Left renal pelvis (tissue), 4 donors: Measurements from ENCODE around the gene ADIPOR2. TPM values are rescaled to one million over a fixed set of nuclear protein-coding genes. Genes with fewer than 3 reads are reported as not detected.

ENCODE experiments used
- DNase-seq, 4 donors: peaks; one replicate each; pipeline ENCODE4 v3.0.0-alpha.2; 2013; ENCODE audit warnings: low read depth in 4 of 4, low spot score in 3 of 4
- polyA plus RNA-seq, 4 donors: library from polyadenylated mRNA; unstranded; fragments of 120-200 nt; gene quantifications; one replicate each; pipeline ENCODE4 v1.2.1, GENCODE V29; 2013; ENCODE audit not compliant: insufficient read length in 4 of 4

ADIPOR2 gene
- polyA plus RNA-seq, 4 donors = 41.2 to 50.7 (median 47.9) TPM

DNA sequence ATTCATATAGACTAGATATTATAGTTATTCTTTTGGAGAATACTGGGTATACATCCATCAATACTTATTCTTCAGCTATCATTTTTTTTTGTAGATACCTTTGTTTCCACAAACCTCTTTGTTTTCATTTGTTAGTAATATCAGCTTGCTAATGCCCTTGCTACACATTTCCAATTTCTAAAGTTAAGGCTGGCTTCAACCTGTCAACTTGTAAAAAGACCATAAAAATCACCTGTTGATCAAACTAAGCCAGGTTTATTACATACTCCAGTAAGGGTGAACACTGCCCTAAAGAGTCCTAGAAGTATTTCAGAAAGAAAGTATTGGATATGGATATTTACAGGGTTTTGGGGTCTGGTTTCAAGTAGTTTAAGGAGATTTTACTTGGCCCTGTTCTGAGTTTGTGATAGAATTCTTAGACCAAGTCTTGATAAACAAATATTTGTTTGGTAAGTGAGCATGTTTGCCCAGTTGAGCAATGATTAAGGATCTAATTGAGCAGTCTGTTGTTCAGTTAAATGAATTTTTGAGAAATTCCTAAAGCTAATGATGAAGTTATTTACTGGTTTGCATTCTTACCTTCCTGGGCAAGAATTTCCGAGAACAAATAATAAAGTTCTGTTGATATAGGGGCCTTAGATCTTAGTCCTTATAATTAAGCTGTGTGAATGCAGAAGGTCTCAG lies 76.7 kb downstream of the ADIPOR2 start:
- no peak for DNase-seq

DNA sequence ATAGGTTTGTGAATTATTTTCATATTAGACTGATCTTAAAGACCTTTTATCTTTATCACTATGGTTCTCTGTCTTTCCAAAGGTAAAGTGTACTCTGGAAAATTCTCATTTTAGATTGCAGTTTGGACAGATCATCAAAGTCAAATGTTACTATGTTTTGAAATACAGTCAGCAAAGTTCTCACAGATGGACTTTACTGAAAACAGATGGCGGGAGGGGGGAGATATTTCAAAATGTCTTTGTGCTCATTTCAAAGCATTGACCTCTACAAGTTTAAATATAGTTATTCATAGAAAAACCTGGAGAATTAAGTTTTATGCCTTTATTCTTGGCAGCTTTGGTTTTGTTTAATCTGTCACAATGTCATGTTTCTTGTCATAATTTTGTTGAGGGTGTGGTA lies 77.7 kb downstream of the ADIPOR2 start:
- DNase-seq = no peak

DNA sequence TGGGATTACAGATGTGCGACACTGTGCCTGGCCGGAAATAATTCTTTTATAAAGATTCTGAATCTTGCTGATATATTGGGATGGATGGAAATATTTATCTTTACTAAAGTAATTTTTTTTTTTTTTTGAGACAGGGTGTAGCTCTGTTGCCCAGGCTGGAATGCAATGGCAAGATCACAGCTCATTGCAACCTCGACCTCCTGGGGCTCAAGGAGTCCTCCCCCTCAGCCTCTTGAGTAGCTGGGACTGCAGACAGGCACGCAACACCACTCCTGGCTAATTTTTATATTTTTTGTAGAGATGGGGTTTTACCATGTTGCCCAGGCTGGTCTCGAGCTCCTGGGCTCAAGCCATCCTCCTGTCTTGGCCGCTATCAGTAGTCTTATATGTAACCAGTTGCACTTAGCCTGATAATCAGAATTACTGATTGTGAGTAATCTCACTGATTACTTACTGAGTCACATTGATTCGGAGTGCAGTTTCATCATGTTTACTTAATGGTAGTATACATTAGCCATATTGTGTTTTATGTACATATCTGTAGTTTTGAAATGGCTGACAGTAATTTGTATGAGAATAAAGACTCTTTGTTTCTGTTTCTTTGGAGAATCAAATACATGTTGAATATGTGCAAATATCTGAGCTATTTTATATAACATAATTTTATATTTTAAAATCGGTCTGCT lies 79.1 kb downstream of the ADIPOR2 start:
- no peak for DNase-seq

DNA sequence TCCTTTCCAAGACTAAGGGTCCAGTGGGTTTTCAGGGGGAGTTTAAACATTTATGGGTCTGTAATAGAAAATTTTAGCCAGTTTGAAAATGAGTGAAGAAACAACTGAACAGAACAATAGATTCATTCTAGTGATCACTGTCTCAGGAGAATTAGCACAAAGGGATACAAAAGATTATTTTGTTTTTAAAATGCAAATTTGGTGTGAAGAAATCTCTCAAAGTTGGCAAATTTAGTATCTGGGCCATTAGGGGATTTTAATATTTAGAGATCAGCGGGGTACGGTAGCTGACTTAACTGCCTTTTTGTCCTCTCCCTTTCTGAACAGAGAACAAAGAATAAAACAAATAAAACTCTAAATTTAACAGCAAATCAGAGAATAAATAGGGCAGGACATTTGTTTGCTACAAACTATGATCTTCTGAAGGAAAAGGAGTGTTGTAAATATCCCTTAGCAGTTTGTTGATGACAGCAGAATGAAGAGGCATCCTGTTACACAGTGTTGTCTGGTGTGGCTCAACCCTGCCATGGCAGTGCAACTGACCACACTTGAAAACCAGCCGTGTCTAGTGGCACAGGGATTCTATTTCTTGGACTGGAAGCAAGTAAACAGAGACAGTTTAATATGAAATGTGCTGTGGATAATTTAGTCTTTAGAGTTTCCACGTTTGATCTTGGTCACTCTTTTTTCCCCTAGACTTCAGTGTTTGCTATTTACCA lies 83.2 kb downstream of the ADIPOR2 start:
- no peak for DNase-seq

DNA sequence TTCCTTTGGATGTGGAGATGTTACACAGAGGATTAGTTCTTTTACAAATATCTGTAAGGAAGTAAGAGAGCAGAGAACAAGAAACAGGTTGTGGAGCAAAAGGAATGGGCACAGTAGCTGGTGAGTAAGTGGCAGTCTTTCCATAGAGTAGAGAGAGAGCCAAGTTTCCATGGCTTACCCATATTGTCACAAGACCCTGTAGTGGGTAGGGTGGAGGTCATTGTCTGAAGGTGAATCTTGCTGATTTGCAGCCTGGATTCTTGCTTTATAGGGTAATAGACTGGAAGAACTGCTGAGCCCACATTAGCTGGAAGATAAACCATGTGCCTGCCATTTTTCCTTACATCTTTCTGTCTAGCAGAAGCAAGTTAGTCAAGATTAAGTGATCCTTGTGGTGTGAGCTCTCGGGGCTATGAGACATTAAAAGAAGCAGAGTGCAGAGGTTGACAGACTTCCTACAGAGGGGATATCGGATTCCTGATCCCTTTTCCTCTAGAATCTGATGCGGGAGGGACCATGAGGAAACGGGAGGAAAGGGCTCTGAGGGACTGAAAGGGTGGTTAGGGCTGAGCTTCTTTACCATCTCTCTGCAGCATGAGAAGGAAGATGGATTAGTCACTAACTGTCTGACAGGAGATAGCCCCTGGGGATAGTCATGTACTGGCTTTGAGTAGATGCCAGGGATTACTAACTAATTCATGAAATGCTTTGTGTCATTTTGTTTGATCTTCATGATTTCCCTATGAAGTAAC lies 85.5 kb downstream of the ADIPOR2 start:
- no peak for DNase-seq

DNA sequence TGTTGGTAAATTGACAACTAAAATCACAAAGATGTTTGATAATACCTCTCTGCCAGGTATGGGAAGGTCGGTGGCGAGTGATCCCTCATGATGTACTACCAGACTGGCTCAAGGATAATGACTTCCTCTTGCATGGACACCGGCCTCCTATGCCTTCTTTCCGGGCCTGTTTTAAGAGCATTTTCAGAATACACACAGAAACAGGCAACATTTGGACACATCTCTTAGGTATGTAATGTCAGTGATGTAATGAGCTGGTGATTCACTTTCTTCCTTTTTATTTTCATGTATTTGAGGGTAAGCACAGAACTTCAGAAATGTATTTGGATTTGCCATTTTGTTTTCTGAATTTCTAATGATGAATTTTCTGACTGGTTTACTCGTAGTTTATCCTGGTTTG lies 86.9 kb downstream of the ADIPOR2 start:
- DNase-seq = no peak

DNA sequence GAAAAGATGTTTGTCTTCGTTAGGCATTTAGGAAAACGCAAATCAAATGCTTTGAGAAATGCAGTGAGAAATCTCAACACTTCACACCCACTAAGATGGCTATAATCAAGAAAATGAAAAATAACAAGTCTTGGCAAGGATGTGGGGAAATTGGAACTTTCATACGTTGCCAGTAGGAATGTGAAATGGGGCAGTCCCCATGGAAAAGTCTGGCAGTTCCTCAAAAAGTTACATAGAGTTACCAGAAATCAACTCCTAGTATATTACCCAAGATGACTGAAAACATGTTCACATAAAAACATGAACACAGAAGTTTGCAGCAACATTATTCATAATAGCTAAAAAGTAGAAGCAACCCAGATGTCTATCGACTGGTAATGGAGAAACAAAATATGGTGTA lies 88.0 kb downstream of the ADIPOR2 start:
- no peak for DNase-seq

DNA sequence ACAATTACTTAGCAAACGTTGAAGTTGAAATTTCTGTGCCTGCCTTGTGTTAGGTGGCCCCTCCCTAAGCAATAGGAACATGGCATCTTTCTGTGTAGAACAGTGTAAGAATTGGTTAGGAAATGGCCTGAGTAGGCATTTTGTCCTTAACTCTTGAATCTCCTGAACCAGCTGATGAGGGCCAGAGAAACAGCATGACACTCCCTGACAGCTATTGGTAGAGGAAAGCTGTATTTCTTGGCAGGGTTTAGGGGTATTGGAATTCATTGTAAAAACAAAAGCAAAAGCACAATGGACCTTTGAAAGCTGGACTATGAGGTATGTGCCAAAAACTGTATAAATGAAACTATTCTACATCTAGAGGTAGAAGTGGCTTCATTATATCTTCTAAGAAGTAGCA lies 88.9 kb downstream of the ADIPOR2 start:
- no peak for DNase-seq

DNA sequence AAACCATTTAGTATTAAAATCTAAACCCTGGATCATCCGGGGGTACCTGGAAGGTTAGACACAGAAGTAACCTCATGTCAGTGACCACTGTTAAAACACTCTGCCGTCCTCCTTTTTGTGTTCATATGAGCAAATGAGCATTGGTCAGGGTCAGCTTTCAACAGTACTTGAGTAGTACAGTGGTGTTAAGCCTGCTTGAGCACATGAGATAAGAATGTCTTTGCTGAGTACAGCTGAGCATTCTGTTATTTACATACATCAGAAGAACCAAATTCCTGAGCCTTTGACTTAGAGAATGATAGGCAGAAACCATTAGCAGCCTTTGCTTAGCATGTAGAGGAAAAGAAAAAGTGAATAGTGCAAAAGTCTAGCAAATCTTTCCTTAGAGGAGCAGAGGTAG lies 90.9 kb downstream of the ADIPOR2 start:
- DNase-seq = no peak

DNA sequence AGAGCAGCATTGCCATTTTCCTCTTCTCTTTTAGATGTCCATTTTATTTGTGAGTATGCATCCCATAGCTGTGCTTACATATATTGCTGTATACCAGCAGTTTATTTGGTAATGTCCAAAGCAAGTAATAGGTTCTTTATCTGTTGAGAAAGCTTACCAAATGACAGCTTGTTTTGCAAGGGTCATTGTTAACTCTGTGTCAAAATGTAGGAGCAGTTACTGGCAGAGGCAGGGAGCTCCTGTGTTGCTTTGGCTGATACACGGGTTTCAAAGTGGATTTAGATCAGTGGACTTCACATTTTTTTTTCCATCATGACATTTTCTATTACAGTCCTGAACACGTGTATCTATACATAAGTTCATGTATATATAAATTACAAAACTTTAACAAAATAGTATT lies 91.3 kb downstream of the ADIPOR2 start:
- no peak for DNase-seq

DNA sequence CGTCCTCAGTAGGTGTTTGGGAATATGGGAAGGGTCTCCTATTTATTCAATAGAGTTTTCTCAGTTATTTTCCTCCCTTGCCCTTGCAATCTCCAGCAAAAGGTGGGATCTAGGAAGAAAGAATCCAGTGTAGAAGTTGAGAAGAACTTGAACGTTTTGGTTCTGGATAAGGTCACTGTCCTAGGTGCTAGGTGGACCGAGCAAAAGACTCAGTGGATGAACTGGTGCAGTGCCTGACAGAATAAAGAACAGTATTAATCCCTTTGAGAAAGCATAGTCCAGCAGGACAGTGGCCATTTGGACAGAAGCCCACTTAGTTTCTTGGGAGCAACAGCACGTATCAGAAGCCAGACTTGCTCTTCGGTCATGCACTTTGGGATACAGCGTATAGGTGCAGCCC lies 96.8 kb downstream of the ADIPOR2 start:
- no peak for DNase-seq

DNA sequence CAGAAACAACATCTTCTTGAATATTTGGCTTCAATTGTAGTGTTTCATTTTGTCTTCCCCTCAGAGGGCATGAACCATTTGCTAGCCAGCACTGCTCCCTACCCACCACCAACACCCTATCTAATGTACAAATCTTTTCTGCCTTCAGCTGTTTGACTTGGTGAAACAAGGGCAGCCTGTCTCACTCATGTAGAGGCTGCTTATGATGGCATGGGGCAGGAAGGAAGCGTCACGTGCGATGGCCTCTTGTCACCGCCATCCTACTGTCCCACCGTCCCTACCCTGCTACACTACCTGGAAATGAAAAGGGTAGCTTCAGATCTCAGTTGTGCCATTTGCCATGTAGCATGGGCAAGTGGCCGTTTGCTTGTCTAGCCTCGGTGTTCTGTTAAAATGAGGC lies 99.6 kb downstream of the ADIPOR2 start:
- no peak for DNase-seq

DNA sequence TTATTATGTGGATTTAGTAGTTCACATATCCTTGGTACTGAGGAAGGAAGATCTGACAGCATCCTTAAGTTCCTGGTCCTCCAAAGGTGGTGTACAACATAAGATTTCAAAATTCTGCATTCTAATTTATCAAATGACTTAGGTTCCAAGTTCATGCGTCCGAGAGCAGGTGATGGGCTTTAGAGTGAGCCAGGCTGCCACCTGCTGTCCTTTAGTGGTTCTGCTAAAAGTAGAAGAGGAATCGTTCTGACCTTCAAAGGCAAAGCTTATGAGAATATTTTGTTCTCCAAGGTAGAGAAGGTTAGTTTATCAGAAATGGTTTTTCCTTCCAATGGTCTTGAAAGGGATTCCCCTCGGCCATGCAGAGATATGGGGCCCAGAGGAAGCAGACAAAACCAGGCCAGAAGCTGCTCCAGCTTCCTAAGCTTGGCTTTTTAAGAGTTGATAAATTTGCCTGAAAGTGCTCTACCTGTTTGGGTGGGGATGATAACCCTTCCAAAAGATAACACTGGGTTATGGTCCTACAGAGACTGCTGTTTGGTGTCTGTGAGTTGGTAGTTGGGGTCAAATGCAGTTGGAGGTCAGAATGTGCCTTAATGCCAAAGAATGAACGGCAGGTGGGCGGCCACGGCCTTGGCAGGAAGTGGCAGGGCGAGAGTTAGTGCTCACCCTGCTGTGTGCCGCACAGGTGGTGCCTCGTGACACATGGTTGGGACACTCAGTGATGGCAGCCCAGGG lies 100.4 kb downstream of the ADIPOR2 start:
- DNase-seq = peak in 1 of 4 donors; percentile 18

DNA sequence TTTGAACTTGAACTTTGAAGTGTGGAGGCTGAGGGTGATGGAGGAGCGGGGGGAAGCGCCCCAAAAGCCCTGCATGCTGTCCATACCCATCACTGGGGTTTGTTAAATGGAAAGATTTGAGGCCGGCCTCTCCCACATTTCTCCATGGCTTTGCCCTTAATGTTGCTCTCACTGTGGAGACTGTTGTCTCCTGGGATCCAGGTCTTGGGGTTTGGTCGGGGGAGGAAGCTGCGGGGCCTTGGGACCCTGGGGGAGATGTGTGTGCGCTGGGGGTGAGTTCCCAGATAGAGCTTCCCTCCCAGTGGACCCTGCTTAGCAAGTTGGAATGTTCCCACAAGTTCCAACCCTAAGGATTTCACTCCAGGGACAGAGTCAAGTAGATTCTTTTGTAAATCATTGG lies 101.5 kb downstream of the ADIPOR2 start:
- no peak for DNase-seq

DNA sequence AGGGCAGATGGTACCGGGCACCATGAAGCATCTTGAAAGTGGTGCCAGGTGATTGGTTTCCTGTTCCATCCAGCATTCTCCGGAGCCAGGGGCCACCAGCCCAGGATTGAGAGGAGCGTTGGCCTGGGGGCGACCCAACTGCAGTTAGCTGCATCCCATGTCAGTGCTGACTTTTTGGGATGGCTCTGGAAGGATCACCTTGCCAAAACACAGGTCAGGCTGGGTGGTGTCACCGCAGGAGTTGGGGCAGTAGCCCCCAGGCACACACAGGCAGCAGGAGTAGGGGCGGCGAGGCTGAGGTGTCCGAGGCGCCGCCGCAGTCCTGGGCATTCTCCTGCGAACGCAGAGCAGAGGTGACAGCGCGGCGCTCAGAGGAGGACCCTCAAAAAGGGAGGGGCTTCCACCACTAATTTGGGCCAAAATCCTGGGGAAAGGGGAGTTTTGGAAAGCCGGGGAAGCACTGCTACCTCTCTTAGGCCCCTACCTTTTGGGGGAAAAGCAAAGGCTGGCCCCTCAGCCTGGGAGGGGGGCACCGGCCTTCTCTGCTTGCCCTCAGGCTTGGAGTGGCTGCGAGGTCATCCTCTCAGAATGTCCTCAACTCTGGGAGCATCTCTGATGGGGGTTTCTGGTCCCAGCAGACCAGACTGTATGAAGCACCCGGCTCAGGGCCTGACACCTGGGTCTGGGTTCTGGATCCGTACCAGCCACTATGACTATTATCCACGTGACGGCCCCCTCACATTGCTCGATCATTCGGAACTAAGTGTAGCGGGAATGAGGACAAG lies 102.7 kb downstream of the ADIPOR2 start:
- DNase-seq = no peak

DNA sequence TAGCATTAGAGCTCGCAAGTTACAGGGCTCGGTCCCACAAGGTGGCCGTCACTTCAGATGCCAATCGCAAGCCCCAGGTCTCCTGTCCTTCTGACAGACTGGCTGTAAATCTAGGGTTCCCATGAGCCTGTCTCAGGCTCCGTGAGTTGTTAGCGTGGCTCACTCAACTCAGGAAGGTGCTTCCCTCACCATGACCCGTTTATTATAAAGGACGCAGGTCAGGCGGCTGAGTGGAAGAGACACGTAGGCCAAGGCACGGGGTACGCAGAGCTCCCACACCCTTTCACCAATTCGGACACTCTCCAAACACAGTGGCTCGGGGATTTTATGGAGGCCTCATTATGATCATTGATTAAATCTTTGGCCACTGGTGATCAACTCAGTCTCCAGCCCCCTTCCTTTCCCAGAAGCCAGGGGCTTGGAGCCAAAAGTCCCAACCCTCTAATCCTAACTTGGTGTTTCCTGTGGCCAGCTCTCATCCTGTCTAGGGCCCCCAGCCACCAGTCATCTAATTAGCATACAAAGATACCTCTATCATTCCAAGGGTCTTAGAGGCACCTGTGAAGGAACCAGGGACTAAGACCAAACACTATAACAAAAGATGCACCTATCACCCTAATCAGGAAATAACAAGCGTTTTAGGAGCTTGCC lies 103.7 kb downstream of the ADIPOR2 start:
- DNase-seq = no peak

DNA sequence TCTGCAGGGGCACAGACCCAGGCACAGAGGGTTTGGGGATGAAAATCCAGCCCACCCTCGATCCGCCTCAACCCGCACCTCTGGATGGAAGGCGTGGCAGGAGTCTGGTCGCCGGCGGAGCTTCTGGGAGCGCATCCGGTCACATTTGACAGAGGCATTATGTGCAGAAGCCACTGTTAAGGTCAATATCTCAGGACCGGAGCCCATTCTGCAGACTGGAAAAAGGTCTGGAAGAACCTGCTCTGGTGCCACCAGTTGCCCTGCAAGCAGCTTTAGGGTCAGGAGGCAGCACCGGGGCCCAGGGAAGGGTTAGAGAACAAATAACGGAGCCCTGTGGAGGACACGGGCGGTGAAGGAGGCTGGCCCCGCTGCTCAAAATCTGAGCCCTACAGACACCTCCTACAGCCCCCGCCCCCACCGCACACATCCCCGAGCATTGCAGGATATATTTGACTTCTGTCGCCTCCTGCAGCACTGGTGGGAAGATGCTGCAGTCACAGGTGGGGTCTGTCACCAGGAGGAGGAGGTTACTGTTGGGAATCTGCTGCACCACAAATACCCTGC lies 104.4 kb downstream of the ADIPOR2 start:
- DNase-seq = no peak

DNA sequence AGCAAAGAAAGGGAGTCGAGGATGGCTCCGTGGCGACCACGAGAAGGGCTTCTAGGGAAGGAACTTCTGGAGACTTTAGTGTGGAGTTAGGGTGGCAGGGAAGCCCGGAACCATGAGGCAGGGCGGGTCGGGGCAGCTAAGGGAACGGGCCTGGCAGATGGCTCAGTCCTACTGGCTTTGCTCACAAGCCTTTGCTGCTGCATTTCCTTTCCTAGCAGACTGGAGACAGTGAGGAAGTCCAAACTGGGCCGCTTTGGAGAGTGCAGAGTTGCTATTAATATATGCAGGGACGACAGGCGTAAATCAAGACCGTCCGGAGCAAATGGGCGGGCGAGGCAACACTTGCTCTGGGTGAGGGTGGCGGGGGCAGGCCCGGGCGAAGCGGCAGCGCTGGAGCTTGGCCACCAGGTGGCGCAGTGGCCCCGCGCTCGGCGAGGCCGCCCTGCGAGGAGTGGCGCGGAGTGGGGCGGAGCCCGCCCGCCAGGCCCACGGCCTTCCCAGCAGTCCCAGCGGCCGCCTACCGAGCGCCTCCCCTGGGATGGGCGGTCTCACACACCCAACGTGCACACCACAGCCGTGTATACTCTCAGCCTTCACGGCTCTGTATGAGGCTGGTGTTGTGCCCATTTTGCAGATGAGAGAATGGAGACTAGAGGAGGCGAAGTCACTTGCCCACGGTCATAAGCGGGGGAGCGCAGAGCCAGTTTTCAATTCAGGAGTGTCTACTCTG lies 105.1 kb downstream of the ADIPOR2 start:
- DNase-seq = peak; percentile 70 to 75 (median 74)
